GM13977 (cell line): ENCODE results near the gene PSME4.

ENCODE experiments used
- DNase-seq: peaks from one replicate; pipeline ENCODE4 v3.0.0; 2012; ENCODE audit warnings: low spot score
- CTCF ChIP-seq: IDR thresholded peaks from 2 replicates; pipeline ENCODE4 v1.5.1; 2012; ENCODE audit warnings: mild to moderate bottlenecking, control low read depth; ENCODE audit not compliant: insufficient read depth; ENCODE audit errors: extremely low read depth, missing control alignments
- in situ Hi-C: fragments of 300-500 bp; cut with MboI; formaldehyde crosslinking; loops from one replicate; pipeline ENCODE4 v1.12.0; 2022; ENCODE audit warnings: low sequenced_read_pairs, low pct_unique_long_range_greater_than_20kb, mixed read lengths, inconsistent platforms; ENCODE audit not compliant: unreplicated experiment

Gene PSME4

GRCh38 chr2:53865264-53865663 is 105.5 kb downstream of the PSME4 start:
- TF ChIP-seq CTCF = no peak
- no peak for DNase-seq
- in situ Hi-C loops = no loop called here

- no peak for TF ChIP-seq CTCF
- in situ Hi-C loops = no loop called here
- DNase-seq = no peak
These were observed 107.1 kb downstream of the PSME4 start for GRCh38 chr2:53863538-53864227.

- TF ChIP-seq CTCF = no peak
- no peak for DNase-seq
- in situ Hi-C loops = no loop called here
These were observed 109.0 kb downstream of the PSME4 start for GRCh38 chr2:53861824-53862223.

GRCh38 chr2:53859206-53860181 is 111.3 kb downstream of the PSME4 start, which contains the start of gene GPR75:
Gene GPR75 (minus strand): TSS chr2:53859967. CDS start chr2:53854756, 5,211 bp downstream.
- no peak for TF ChIP-seq CTCF
- DNase-seq = no peak
- in situ Hi-C loops = no loop called here

- in situ Hi-C loops = no loop called here
- no peak for TF ChIP-seq CTCF
- no peak for DNase-seq
These were observed 114.5 kb downstream of the PSME4 start for GRCh38 chr2:53856272-53856671.

- in situ Hi-C loops = no loop called here
These were observed 116.1 kb downstream of the PSME4 start for GRCh38 chr2:53854678-53855077.

More at GRCh38 chr2:53854678-53855077, 116.1 kb downstream of the PSME4 start:
- DNase-seq = no peak
- TF ChIP-seq CTCF = no peak
